Loucy (cell line): Measurements from ENCODE around the gene FOXP4.

Experiments
- H2AFZ ChIP-seq: fragments of 200-600 bp; sonication (generic); 2 replicates; pipeline ENCODE4 v1.6.0; 2016; ENCODE audit warnings: antibody characterized with exemption, mild to moderate bottlenecking, low read length, moderate library complexity
- H3F3A ChIP-seq: fragments of 200-600 bp; 2 replicates; pipeline ENCODE4 v1.6.0; 2016; ENCODE audit warnings: antibody characterized with exemption, low read depth, mild to moderate bottlenecking
- H3K27me3 ChIP-seq: fragments of 200-600 bp; sonication (generic); 2 replicates; pipeline ENCODE4 v1.6.1; 2014; ENCODE audit warnings: low read length, mild to moderate bottlenecking; ENCODE audit not compliant: insufficient read depth, poor library complexity, severe bottlenecking
- H3K36me3 ChIP-seq: fragments of 200-600 bp; sonication (generic); 2 replicates; pipeline ENCODE4 v1.6.1; 2016; ENCODE audit warnings: low read length; ENCODE audit not compliant: insufficient read depth
- H3K4me1 ChIP-seq: fragments of 200-600 bp; sonication (generic); 2 replicates; pipeline ENCODE4 v1.5.1; 2014; ENCODE audit warnings: low read length, mild to moderate bottlenecking; ENCODE audit not compliant: insufficient read depth, poor library complexity, severe bottlenecking
- H3K4me2 ChIP-seq: fragments of 200-600 bp; sonication (generic); 2 replicates; pipeline ENCODE4 v1.6.0; 2014; ENCODE audit warnings: antibody characterized with exemption, low read length, low read depth, mild to moderate bottlenecking; ENCODE audit not compliant: poor library complexity, severe bottlenecking
- H3K4me3 ChIP-seq: fragments of 200-600 bp; sonication (generic); 2 replicates; pipeline ENCODE4 v1.5.1; 2014; ENCODE audit warnings: low read length, mild to moderate bottlenecking, mixed read lengths; ENCODE audit not compliant: poor library complexity, severe bottlenecking
- H3K79me2 ChIP-seq: fragments of 200-600 bp; sonication (generic); 2 replicates; pipeline ENCODE4 v1.6.1; 2014; ENCODE audit warnings: low read length; ENCODE audit not compliant: insufficient read depth
- H3K9ac ChIP-seq: fragments of 200-600 bp; sonication (generic); 2 replicates; pipeline ENCODE4 v1.6.0; 2014; ENCODE audit warnings: mild to moderate bottlenecking, low read depth, low read length, moderate library complexity; ENCODE audit not compliant: poor library complexity, severe bottlenecking
- H3K9me2 ChIP-seq: fragments of 200-600 bp; sonication (generic); replicated peaks from 2 replicates; pipeline ENCODE4 v1.6.1; 2016; ENCODE audit warnings: low read depth, low read length, mixed read lengths
- H3K9me3 ChIP-seq: fragments of 200-600 bp; sonication (generic); 2 replicates; pipeline ENCODE4 v1.6.1; 2014; ENCODE audit warnings: mild to moderate bottlenecking, antibody characterized with exemption, low read length, low read depth; ENCODE audit not compliant: insufficient read depth
- H4K20me1 ChIP-seq: fragments of 200-600 bp; sonication (generic); 2 replicates; pipeline ENCODE4 v1.6.0; 2014; ENCODE audit warnings: antibody characterized with exemption, low read length, mild to moderate bottlenecking; ENCODE audit not compliant: insufficient read depth, poor library complexity, severe bottlenecking
- CTCF ChIP-seq: fragments of 200-600 bp; sonication (generic); conservative IDR thresholded peaks from 2 replicates; pipeline ENCODE4 v1.5.1; 2014; ENCODE audit warnings: mild to moderate bottlenecking, antibody characterized with exemption, low read length
- EZH2phosphoT487 ChIP-seq: fragments of 200-600 bp; IDR thresholded peaks from 2 replicates; pipeline ENCODE4 v1.6.1; 2018; ENCODE audit warnings: antibody characterized with exemption, mild to moderate bottlenecking, moderate library complexity, borderline replicate concordance

FOXP4 gene

GRCh38 chr6:41527721-41528408, 18.3 kb upstream of the FOXP4 start:
- Histone ChIP-seq H3K4me2 (no peak overlapping the region), H3K4me1 (peaks cover 21% of the 10 kb centered on the region), H3F3A (no peaks in the 10 kb centered on the region), H3K9ac (no peak overlapping the region), H2AFZ (no peak overlapping the region), H3K79me2 (no peaks in the 10 kb centered on the region), H3K36me3 (no peaks in the 10 kb centered on the region), H3K27me3 (no peaks in the 10 kb centered on the region), H3K9me3 (no peaks in the 10 kb centered on the region), H3K4me3 (no peak overlapping the region), H3K9me2 (no peaks in the 10 kb centered on the region), H4K20me1 (no peaks in the 10 kb centered on the region)
- TF ChIP-seq EZH2phosphoT487 (no peak), CTCF (no peak)

GRCh38 chr6:41528409-41528963, 17.7 kb upstream of the FOXP4 start:
- no peak overlapping the region for H3K4me2 ChIP-seq
- no peaks in the 10 kb centered on the region for H3K36me3 ChIP-seq
- peaks cover 22% of the 10 kb centered on the region for H3K4me1 ChIP-seq
- no peaks in the 10 kb centered on the region for H3K9me3 ChIP-seq
- no peaks in the 10 kb centered on the region for H3K27me3 ChIP-seq
- H2AFZ ChIP-seq, result no peak overlapping the region
- H3K9ac ChIP-seq, result no peak overlapping the region
- no peaks in the 10 kb centered on the region for H4K20me1 ChIP-seq
- TF ChIP-seq EZH2phosphoT487 (no peak), CTCF (no peak)
- no peaks in the 10 kb centered on the region for H3K9me2 ChIP-seq
- no peaks in the 10 kb centered on the region for H3F3A ChIP-seq
- no peaks in the 10 kb centered on the region for H3K79me2 ChIP-seq
- H3K4me3 ChIP-seq, result no peak overlapping the region

GRCh38 chr6:41529049-41529448, 17.1 kb upstream of the FOXP4 start:
- H4K20me1 ChIP-seq, result no peaks in the 10 kb centered on the region
- no peaks in the 10 kb centered on the region for H3F3A ChIP-seq
- no peak for TF ChIP-seq CTCF
- TF ChIP-seq EZH2phosphoT487, result no peak
- H3K79me2 ChIP-seq, result no peaks in the 10 kb centered on the region
- H3K9me3 ChIP-seq, result no peaks in the 10 kb centered on the region
- H3K36me3 ChIP-seq, result no peaks in the 10 kb centered on the region
- no peaks in the 10 kb centered on the region for H3K9me2 ChIP-seq
- H2AFZ ChIP-seq, result no peak overlapping the region
- no peaks in the 10 kb centered on the region for H3K27me3 ChIP-seq
- H3K4me2 ChIP-seq, result no peak overlapping the region
- H3K4me3 ChIP-seq, result no peak overlapping the region
- peaks cover 22% of the 10 kb centered on the region for H3K4me1 ChIP-seq
- H3K9ac ChIP-seq, result no peak overlapping the region
